Putamen (tissue), 1 donor: Measurements from ENCODE around the gene ARL2BP.

Experiments
- DNase-seq: peaks from one replicate; pipeline ENCODE4 v3.0.0-alpha.2; 2016; ENCODE audit warnings: low spot score

The ARL2BP gene

GRCh38 chr16:57235128-57236021 is 9.7 kb upstream of the ARL2BP start:
- DNase-seq: no peak

- DNase-seq: no peak
Measured at GRCh38 chr16:57236022-57236350, 9.1 kb upstream of the ARL2BP start.

GRCh38 chr16:57238682-57239081 is 6.4 kb upstream of the ARL2BP start:
- DNase-seq: no peak

- DNase-seq: no peak
Measured at GRCh38 chr16:57239107-57239506, 6.0 kb upstream of the ARL2BP start.

GRCh38 chr16:57240851-57241250 is 4.2 kb upstream of the ARL2BP start:
- DNase-seq: no peak

GRCh38 chr16:57242650-57243049 is 2.4 kb upstream of the ARL2BP start:
- no peak for DNase-seq

GRCh38 chr16:57244463-57244766 is 644 bp upstream of the ARL2BP start:
- no peak for DNase-seq

GRCh38 chr16:57245472-57246113 is 534 bp downstream of the ARL2BP start:
- DNase-seq: no peak

- DNase-seq: no peak
Measured at GRCh38 chr16:57251352-57251751, 6.3 kb downstream of the ARL2BP start.

GRCh38 chr16:57252148-57252721 is 7.2 kb downstream of the ARL2BP start:
- DNase-seq: no peak

GRCh38 chr16:57253466-57253865 is 8.4 kb downstream of the ARL2BP start:
- no peak for DNase-seq

- no peak for DNase-seq
Measured at GRCh38 chr16:57255686-57256415, 10.8 kb downstream of the ARL2BP start.

GRCh38 chr16:57256601-57257395 is 11.7 kb downstream of the ARL2BP start:
- no peak for DNase-seq

GRCh38 chr16:57257455-57258070 is 12.5 kb downstream of the ARL2BP start:
- DNase-seq: no peak

- DNase-seq: no peak
Measured at GRCh38 chr16:57258226-57258909, 13.3 kb downstream of the ARL2BP start.

- no peak for DNase-seq
Measured at GRCh38 chr16:57258910-57259475, 13.9 kb downstream of the ARL2BP start.

- DNase-seq: peak; percentile 92
Measured at GRCh38 chr16:57260294-57260929, 15.4 kb downstream of the ARL2BP start.

- no peak for DNase-seq
Measured at GRCh38 chr16:57261806-57262205, 16.7 kb downstream of the ARL2BP start.

- DNase-seq: peak; percentile 80
Measured at GRCh38 chr16:57262841-57263540, 17.9 kb downstream of the ARL2BP start.
